Right lobe of liver (tissue), 6 donors: ENCODE measurements around the gene SPTBN1. TPM values are rescaled to one million over a fixed set of nuclear protein-coding genes. Genes with fewer than 3 reads are reported as not detected.
A peak's percentile ranks its signal among the peaks of the same experiment; 100 is the strongest.

ENCODE experiments used
- ATAC-seq, 4 donors: fragments of 200-7000 bp; cut with Tn5 transposase; one replicate each; pipeline ENCODE4 v1.9.1; 2020; ENCODE audit warnings: mild to moderate bottlenecking in 4 of 4, moderate library complexity in 4 of 4
- DNase-seq, 3 donors: peaks; one replicate each; pipeline ENCODE4 v3.0.0-alpha.2; 2020
- H3K27ac ChIP-seq, 3 donors: fragments of 200-600 bp; one replicate each; pipeline ENCODE4 v1.8.0; 2022
- H3K27me3 ChIP-seq, 2 donors: fragments of 200-600 bp; one replicate each; pipeline ENCODE4 v1.8.0; 2022
- H3K36me3 ChIP-seq, 4 donors: fragments of 200-600 bp; sonication (generic) in 1 of 4; one replicate each; pipeline versions ENCODE4 v1.5.1 to v1.8.0; 2017 to 2022; ENCODE audit warnings: control low read depth in 1 of 4
- H3K4me1 ChIP-seq, 4 donors: fragments of 200-600 bp; sonication (generic) in 1 of 4; one replicate each; pipeline versions ENCODE4 v1.5.1 to v1.8.0; 2017 to 2022; ENCODE audit warnings: control low read depth in 1 of 4
- H3K4me3 ChIP-seq, 3 donors: fragments of 200-600 bp; one replicate each; pipeline ENCODE4 v1.8.0; 2022
- H3K9me3 ChIP-seq, 4 donors: fragments of 200-600 bp; sonication (generic) in 1 of 4; one replicate each; pipeline versions ENCODE4 v1.5.1 to v1.8.0; 2017 to 2022; ENCODE audit warnings: control low read depth in 1 of 4
- POLR2A ChIP-seq: fragments of 450-650 bp; IDR thresholded peaks from one replicate; pipeline ENCODE4 v1.6.1; 2017; ENCODE audit warnings: antibody characterized with exemption, mild to moderate bottlenecking
- WGBS: methylation state at CpG from one replicate; pipeline ENCODE4 v1.1.6; 2018; ENCODE audit warnings: low coverage, low lambda C conversion rate; ENCODE audit not compliant: insufficient coverage; ENCODE audit errors: missing lambda C conversion rate; 5-methylcytosine and 5-hydroxymethylcytosine counted together
- intact Hi-C, 2 donors: fragments of 100-400 bp; cut with DNase I; formaldehyde crosslinking; loops; one replicate each; pipeline versions ENCODE4 v1.11.2 to v1.14.1; 2022
- total RNA-seq, 6 experiments: library from RNA; depleted of rRNA in 2 of 6; stranded (reverse); fragments of >200 nt in 2 of 6; fragmentation: NEBNext Ultra II Directional in 3 of 6; extraction: Animal tissue kit (Norgen Biotek cat#: 25700) in 3 of 6; gene quantifications; one replicate each; pipeline versions ENCODE4 v1.1.0 to v1.2.4, GENCODE V29; 2016 to 2023
- TF ChIP-seq, protein P1 (sequence below), 4 donors: fragments of 200-600 bp in 3 of 4; fragments of 450-650 bp in 1 of 4; IDR thresholded peaks; one replicate each; pipeline versions ENCODE4 v1.5.1 to v1.8.0; 2016 to 2022; ENCODE audit warnings: antibody characterized with exemption in 4 of 4, mild to moderate bottlenecking in 2 of 4
- donor health status: DM: no; HTN: yes; CAD: no.
- donor health status: DM: no; HTN: no; CAD: no.
- donor health status: DM: no; HTN: no; CAD: no.
- donor health status: DM: no; HTN: yes; CAD: no.
- donor health status: DM: no; HTN: yes; CAD: no.

The SPTBN1 gene
- total RNA-seq, 6 experiments from 2014 or later: 107 to 315 (median 227) TPM

DNA sequence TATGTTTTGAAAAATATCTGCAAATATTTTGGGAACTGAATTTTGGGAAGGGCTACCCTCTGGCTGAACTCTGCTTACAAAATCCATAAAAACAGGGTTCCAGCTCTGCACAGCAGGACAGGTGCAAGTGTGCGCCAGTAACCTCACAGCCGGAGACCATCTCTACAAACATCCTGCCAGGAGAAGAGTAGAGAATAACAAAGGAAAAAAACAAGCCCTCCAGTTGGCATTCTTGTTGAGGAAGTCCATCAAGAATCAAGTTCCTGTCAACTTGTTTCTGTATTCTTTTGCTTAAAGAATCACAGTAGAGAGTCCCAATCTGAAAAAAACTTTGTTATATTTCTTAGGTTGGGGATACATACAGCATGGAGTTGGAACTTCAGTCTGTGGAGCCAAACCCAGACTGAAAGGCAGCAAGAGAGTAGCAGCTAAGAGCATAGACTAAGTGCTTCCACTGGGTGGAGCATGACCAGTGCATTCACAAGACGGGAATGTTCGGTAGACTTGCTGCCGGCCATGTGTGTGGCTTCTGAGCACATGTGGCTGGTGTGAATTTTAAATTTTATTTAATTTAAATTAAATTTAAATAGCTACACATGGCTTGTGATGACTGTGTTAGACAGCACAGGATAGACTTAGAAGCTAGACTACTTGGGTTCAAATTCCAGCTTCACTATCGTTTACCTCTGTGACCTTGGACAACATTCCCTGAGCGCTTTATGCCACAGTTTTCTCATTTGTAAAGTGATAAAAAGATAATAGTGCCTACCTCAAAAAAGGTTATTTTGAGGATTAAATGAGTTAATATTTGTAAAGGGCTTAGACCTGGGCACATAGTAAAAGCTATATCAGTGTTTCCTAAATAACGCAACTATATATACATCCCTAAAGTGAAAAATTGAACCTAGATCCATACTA is 41.9 kb downstream of the SPTBN1 start:
- H3K36me3 ChIP-seq: no peaks in the 10 kb centered on the region
- no peak overlapping the region for H3K4me3 ChIP-seq
- peak; percentile 94 to 96 (median 95) for ATAC-seq
- WGBS: 31% methylated on average over 8 of the region's 8 CpGs
- no peak for TF ChIP-seq POLR2A
- TF ChIP-seq, protein P1, sequence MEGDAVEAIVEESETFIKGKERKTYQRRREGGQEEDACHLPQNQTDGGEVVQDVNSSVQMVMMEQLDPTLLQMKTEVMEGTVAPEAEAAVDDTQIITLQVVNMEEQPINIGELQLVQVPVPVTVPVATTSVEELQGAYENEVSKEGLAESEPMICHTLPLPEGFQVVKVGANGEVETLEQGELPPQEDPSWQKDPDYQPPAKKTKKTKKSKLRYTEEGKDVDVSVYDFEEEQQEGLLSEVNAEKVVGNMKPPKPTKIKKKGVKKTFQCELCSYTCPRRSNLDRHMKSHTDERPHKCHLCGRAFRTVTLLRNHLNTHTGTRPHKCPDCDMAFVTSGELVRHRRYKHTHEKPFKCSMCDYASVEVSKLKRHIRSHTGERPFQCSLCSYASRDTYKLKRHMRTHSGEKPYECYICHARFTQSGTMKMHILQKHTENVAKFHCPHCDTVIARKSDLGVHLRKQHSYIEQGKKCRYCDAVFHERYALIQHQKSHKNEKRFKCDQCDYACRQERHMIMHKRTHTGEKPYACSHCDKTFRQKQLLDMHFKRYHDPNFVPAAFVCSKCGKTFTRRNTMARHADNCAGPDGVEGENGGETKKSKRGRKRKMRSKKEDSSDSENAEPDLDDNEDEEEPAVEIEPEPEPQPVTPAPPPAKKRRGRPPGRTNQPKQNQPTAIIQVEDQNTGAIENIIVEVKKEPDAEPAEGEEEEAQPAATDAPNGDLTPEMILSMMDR (IDR thresholded peaks at IDR 0.05): peak; percentile 41 to 58 (median 48)
- H3K27ac ChIP-seq: no peak overlapping the region
- H3K9me3 ChIP-seq: no peaks in the 10 kb centered on the region
- no peak for DNase-seq
- intact Hi-C loops: no loop called here
- H3K4me1 ChIP-seq: peaks cover 0 to 12% (median 6%) of the 10 kb centered on the region in 4 donors
- no peaks in the 10 kb centered on the region for H3K27me3 ChIP-seq

DNA sequence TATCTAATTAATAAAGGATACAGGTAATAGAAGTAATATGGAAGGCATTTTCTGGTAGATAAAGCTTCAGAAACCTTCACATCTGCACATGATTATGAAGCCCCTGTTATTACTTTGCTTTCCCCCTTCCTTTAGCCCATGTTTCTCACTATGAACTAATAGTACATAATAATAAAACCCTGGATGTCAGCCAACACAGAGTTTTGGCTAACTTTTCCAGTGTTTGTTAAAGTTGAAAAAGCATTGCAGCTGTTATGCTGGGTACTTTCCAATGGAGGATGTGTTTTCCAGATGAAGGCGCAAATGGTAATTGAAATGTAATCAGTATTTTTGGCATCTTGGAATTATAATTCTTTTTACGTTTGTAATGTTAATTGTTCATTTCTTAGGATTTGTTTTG is 43.5 kb downstream of the SPTBN1 start:
- Histone ChIP-seq H3K27ac (no peak overlapping the region), H3K36me3 (no peaks in the 10 kb centered on the region), H3K4me1 (peaks cover 0 to 12% (median 6%) of the 10 kb centered on the region in 4 donors), H3K4me3 (no peak overlapping the region), H3K9me3 (no peaks in the 10 kb centered on the region), H3K27me3 (no peaks in the 10 kb centered on the region)
- DNase-seq: no peak
- ATAC-seq: no peak
- intact Hi-C loops: no loop called here
- TF ChIP-seq, protein P1 (IDR thresholded peaks at IDR 0.05): no peak
- no peak for TF ChIP-seq POLR2A
- WGBS: 50% methylated on average over 2 of the region's 2 CpGs

DNA sequence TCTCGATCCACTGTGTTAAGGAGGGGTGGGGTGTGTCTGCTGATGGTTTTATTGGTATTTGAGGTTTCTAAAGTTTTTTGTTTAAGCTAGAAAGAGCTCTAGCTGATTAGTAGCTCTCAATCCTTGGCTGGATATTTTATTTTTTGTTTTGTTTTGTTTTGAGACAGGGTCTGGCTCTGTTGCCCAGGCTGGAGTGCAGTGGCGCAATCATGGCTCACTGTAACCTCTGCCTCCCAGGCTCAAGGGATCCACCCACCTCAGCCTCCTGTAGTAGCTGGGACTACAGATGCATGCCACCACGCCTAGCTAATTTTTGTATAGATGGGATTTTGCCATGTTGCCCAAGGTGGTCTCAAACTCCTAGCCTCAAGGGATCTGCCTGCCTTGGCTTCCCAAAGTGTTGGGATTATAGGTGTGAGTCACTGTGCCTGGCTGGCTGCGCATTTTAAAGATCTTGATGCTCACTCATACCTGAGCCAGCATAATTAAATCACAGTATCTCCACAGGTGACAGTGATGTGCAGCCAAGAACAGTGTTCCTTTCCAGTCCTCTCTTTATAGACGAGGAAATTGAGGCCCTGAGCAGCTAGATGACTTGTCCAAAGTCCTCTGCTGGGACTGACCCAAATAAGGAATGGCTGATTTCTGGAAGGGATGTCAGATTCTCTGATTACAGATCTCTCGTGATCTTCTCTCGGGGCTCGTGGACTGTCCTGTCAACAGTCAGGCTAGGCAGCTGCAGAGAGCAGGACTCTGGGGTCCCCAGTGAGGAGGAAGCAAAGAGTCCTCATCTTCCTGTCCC is 44.5 kb downstream of the SPTBN1 start:
- no peak overlapping the region for H3K4me3 ChIP-seq
- DNase-seq (no peak), ATAC-seq (no peak)
- H3K36me3 ChIP-seq: no peaks in the 10 kb centered on the region
- intact Hi-C loops: no loop called here
- H3K27ac ChIP-seq: no peak overlapping the region
- WGBS: 63% methylated on average over 6 of the region's 8 CpGs
- H3K4me1 ChIP-seq: peaks cover 0 to 12% (median 6%) of the 10 kb centered on the region in 4 donors
- no peaks in the 10 kb centered on the region for H3K27me3 ChIP-seq
- TF ChIP-seq, protein P1 (IDR thresholded peaks at IDR 0.05): no peak
- TF ChIP-seq POLR2A: no peak
- no peaks in the 10 kb centered on the region for H3K9me3 ChIP-seq

DNA sequence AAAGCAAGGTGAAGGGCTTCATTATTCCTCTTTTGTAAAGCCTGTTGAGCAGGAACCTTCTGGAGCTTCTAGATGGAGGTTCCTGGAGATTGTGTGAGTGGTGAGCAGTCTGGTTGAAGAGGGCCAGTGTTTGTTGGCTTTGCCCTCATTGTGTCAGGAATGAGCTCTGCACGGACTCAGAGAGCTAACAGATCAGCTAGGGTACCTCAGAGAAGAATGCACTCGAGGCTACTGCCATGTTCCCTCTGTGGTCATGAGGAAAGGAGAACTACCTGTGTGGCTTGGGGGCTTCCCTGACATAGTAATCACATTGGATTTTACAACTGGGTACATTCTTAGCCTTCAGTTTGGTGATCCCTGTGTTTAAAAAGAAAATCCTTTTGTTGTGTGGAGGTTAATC is 46.6 kb downstream of the SPTBN1 start:
- Histone ChIP-seq H3K4me3 (no peak overlapping the region), H3K27ac (no peak overlapping the region), H3K9me3 (no peaks in the 10 kb centered on the region), H3K27me3 (no peaks in the 10 kb centered on the region), H3K36me3 (no peaks in the 10 kb centered on the region), H3K4me1 (peaks cover 0 to 10% (median 5%) of the 10 kb centered on the region in 4 donors)
- WGBS: 69% methylated on average over 2 of the region's 2 CpGs
- intact Hi-C loops: no loop called here
- no peak for ATAC-seq
- TF ChIP-seq, protein P1 (IDR thresholded peaks at IDR 0.05): no peak
- no peak for TF ChIP-seq POLR2A
- no peak for DNase-seq
